Neuronal stem cell (in vitro differentiated cells): ENCODE data around the gene GDF2.

Experiments used
- DNase-seq: peaks from one replicate; pipeline ENCODE4 v3.0.0-alpha.2; 2013; ENCODE audit warnings: low spot score
- H2AFZ ChIP-seq: one replicate; pipeline ENCODE4 v1.6.1; 2013; ENCODE audit warnings: mild to moderate bottlenecking, low read length, inconsistent platforms
- H2AK5ac ChIP-seq: 2 replicates; pipeline ENCODE4 v1.6.1; 2013; ENCODE audit warnings: low read depth, mild to moderate bottlenecking, inconsistent platforms, low read length, moderate library complexity, mixed read lengths
- H2BK120ac ChIP-seq: 2 replicates; pipeline ENCODE4 v1.6.1; 2013; ENCODE audit warnings: low read depth, mild to moderate bottlenecking, inconsistent platforms, low read length, moderate library complexity, mixed read lengths
- H2BK12ac ChIP-seq: one replicate; pipeline ENCODE4 v1.6.1; 2013; ENCODE audit warnings: low read length, inconsistent platforms
- H2BK15ac ChIP-seq: 2 replicates; pipeline ENCODE4 v1.6.1; 2013; ENCODE audit warnings: mild to moderate bottlenecking, low read length, inconsistent platforms, mixed read lengths
- H2BK5ac ChIP-seq: one replicate; pipeline ENCODE4 v1.6.1; 2013; ENCODE audit warnings: inconsistent platforms, mild to moderate bottlenecking, low read length, moderate library complexity
- H3K14ac ChIP-seq: one replicate; pipeline ENCODE4 v1.6.1; 2013; ENCODE audit warnings: low read length, inconsistent platforms
- H3K18ac ChIP-seq: 2 replicates; pipeline ENCODE4 v1.6.1; 2013; ENCODE audit warnings: low read length, inconsistent platforms
- H3K23ac ChIP-seq: 2 replicates; pipeline ENCODE4 v1.6.1; 2013; ENCODE audit warnings: low read depth, mild to moderate bottlenecking, mixed read lengths, low read length, inconsistent platforms; ENCODE audit not compliant: poor library complexity
- H3K27ac ChIP-seq: replicated peaks from 3 replicates; pipeline ENCODE4 v1.5.1; 2013; ENCODE audit warnings: low read length, inconsistent platforms
- H3K27me3 ChIP-seq, 3 experiments: 2 replicates each; pipeline ENCODE4 v1.6.1; 2013; ENCODE audit warnings: low read length in 3 of 3, mild to moderate bottlenecking in 2 of 3, inconsistent platforms in 1 of 3, low read depth in 1 of 3, mixed read lengths in 1 of 3, moderate library complexity in 1 of 3; ENCODE audit not compliant: control insufficient read depth in 3 of 3, insufficient read depth in 3 of 3
- H3K36me3 ChIP-seq, 2 donors: replicated peaks in 1 of 2; 2 replicates each; pipeline ENCODE4 v1.6.1; 2013; ENCODE audit warnings: low read length in 2 of 2; ENCODE audit not compliant: control insufficient read depth in 2 of 2, insufficient read depth in 2 of 2
- H3K4ac ChIP-seq: 2 replicates; pipeline ENCODE4 v1.6.1; 2013; ENCODE audit warnings: inconsistent platforms, mild to moderate bottlenecking, low read length, moderate library complexity
- H3K4me1 ChIP-seq, 2 donors: 1 replicate in 1 of 2; 2 replicates in 1 of 2; pipeline ENCODE4 v1.6.1; 2013; ENCODE audit warnings: low read length in 2 of 2, low read depth in 1 of 2; ENCODE audit not compliant: control insufficient read depth in 2 of 2, insufficient read depth in 1 of 2
- H3K4me2 ChIP-seq: one replicate; pipeline ENCODE4 v1.6.1; 2013; ENCODE audit warnings: mild to moderate bottlenecking, low read length, inconsistent platforms; ENCODE audit not compliant: insufficient read depth, poor library complexity, severe bottlenecking
- H3K4me3 ChIP-seq, 2 donors: 2 replicates each; pipeline ENCODE4 v1.5.1; 2013; ENCODE audit warnings: low read length in 2 of 2, mild to moderate bottlenecking in 2 of 2, inconsistent platforms in 1 of 2, moderate library complexity in 1 of 2
- H3K79me1 ChIP-seq: one replicate; pipeline ENCODE4 v1.6.1; 2013; ENCODE audit warnings: low read depth, mild to moderate bottlenecking, inconsistent platforms, low read length, moderate library complexity
- H3K9ac ChIP-seq: one replicate; pipeline ENCODE4 v1.6.1; 2013; ENCODE audit warnings: mild to moderate bottlenecking, low read depth, low read length, inconsistent platforms; ENCODE audit not compliant: poor library complexity
- H3K9me3 ChIP-seq, 2 donors: replicated peaks in 1 of 2; 2 replicates each; pipeline versions ENCODE3 to v1.6.1; 2013; ENCODE audit warnings: low read length in 2 of 2, mild to moderate bottlenecking in 2 of 2, inconsistent platforms in 1 of 2, low read depth in 1 of 2, mixed read lengths in 1 of 2, moderate library complexity in 1 of 2; ENCODE audit not compliant: control insufficient read depth in 2 of 2, insufficient read depth in 1 of 2
- H4K8ac ChIP-seq: one replicate; pipeline ENCODE4 v1.6.1; 2013; ENCODE audit warnings: low read depth, mild to moderate bottlenecking, inconsistent platforms, low read length, moderate library complexity
- H4K91ac ChIP-seq: one replicate; pipeline ENCODE4 v1.6.1; 2013; ENCODE audit warnings: low read length, low read depth, mild to moderate bottlenecking, inconsistent platforms; ENCODE audit not compliant: poor library complexity
- WGBS, 2 donors: extraction: QIAGEN DNeasy Blood & Tissue Kit; methylation state at CpG; one replicate each; pipeline ENCODE4 v1.1.7; 2013; ENCODE audit warnings: missing lambda C conversion rate in 2 of 2, mixed read lengths in 1 of 2; ENCODE audit not compliant: insufficient read length in 2 of 2, insufficient replicate concordance in 1 of 2; ENCODE audit errors: extremely low coverage in 2 of 2; 5-methylcytosine and 5-hydroxymethylcytosine counted together

The GDF2 gene

GRCh38 chr10:47331954-47332353 is 9.7 kb downstream of the GDF2 start:
- Histone ChIP-seq H3K79me1 (no peaks in the 10 kb centered on the region), H3K4me1 (peaks cover 0 to 3% of the 10 kb centered on the region in 2 donors), H2AK5ac (no peak overlapping the region), H3K27ac (no peak overlapping the region), H3K14ac (no peak overlapping the region), H3K27me3 (peaks cover 0 to 3% (median 0%) of the 10 kb centered on the region in 3 experiments), H3K36me3 (no peaks in the 10 kb centered on the region), H3K4ac (no peak overlapping the region), H4K91ac (no peak overlapping the region), H3K23ac (no peak overlapping the region), H2BK120ac (no peak overlapping the region), H2BK5ac (no peak overlapping the region), H3K9ac (no peak overlapping the region), H3K4me2 (no peak overlapping the region), H4K8ac (no peak overlapping the region), H3K4me3 (no peak overlapping the region), H2BK15ac (no peak overlapping the region), H3K9me3 (peaks cover 0 to 2% of the 10 kb centered on the region in 2 donors), H2BK12ac (no peak overlapping the region), H3K18ac (no peak overlapping the region), H2AFZ (no peak overlapping the region)
- WGBS, 2 donors: no CpG with 5 or more reads among the region's 7 CpGs
- no peak for DNase-seq

- H4K8ac ChIP-seq: no peak overlapping the region
- no peaks in the 10 kb centered on the region for H3K36me3 ChIP-seq
- H2AK5ac ChIP-seq: no peak overlapping the region
- no peak overlapping the region for H2BK120ac ChIP-seq
- H3K27me3 ChIP-seq: peaks cover 0 to 3% (median 0%) of the 10 kb centered on the region in 3 experiments
- H3K4ac ChIP-seq: no peak overlapping the region
- H2BK12ac ChIP-seq: no peak overlapping the region
- H4K91ac ChIP-seq: no peak overlapping the region
- DNase-seq: no peak
- no peak overlapping the region for H2AFZ ChIP-seq
- H3K4me3 ChIP-seq: no peak overlapping the region
- H3K23ac ChIP-seq: no peak overlapping the region
- no peak overlapping the region for H2BK5ac ChIP-seq
- peaks cover 0 to 2% of the 10 kb centered on the region in 2 donors for H3K9me3 ChIP-seq
- no peak overlapping the region for H3K14ac ChIP-seq
- WGBS, 2 donors: no CpG with 5 or more reads among the region's 3 CpGs
- no peak overlapping the region for H2BK15ac ChIP-seq
- H3K4me2 ChIP-seq: no peak overlapping the region
- no peak overlapping the region for H3K18ac ChIP-seq
- no peak overlapping the region for H3K9ac ChIP-seq
- H3K79me1 ChIP-seq: no peaks in the 10 kb centered on the region
- no peak overlapping the region for H3K27ac ChIP-seq
- H3K4me1 ChIP-seq: peaks cover 0 to 3% of the 10 kb centered on the region in 2 donors
Measured at GRCh38 chr10:47332371-47332770, 10.1 kb downstream of the GDF2 start.

- Histone ChIP-seq H3K9me3 (peaks cover 0 to 2% of the 10 kb centered on the region in 2 donors), H3K4me3 (no peak overlapping the region), H4K91ac (no peak overlapping the region), H2BK120ac (no peak overlapping the region), H2AFZ (no peak overlapping the region), H4K8ac (no peak overlapping the region), H2BK5ac (no peak overlapping the region), H3K27ac (no peak overlapping the region), H3K23ac (no peak overlapping the region), H3K79me1 (no peaks in the 10 kb centered on the region), H3K27me3 (peaks cover 0 to 3% (median 0%) of the 10 kb centered on the region in 3 experiments), H2BK12ac (no peak overlapping the region), H3K14ac (no peak overlapping the region), H2BK15ac (no peak overlapping the region), H3K4me2 (no peak overlapping the region), H3K9ac (no peak overlapping the region), H2AK5ac (no peak overlapping the region), H3K18ac (no peak overlapping the region), H3K4me1 (peaks cover 0 to 3% of the 10 kb centered on the region in 2 donors), H3K36me3 (no peaks in the 10 kb centered on the region), H3K4ac (no peak overlapping the region)
- no peak for DNase-seq
- WGBS, 2 donors: no CpG with 5 or more reads among the region's 3 CpGs
Measured at GRCh38 chr10:47332946-47333345, 10.7 kb downstream of the GDF2 start.

GRCh38 chr10:47333532-47333931 is 11.3 kb downstream of the GDF2 start:
- Histone ChIP-seq H3K14ac (no peak overlapping the region), H3K4ac (no peak overlapping the region), H3K18ac (no peak overlapping the region), H2BK15ac (no peak overlapping the region), H2AK5ac (no peak overlapping the region), H4K91ac (no peak overlapping the region), H4K8ac (no peak overlapping the region), H2BK5ac (no peak overlapping the region), H3K79me1 (no peaks in the 10 kb centered on the region), H2AFZ (no peak overlapping the region), H2BK12ac (no peak overlapping the region), H2BK120ac (no peak overlapping the region), H3K9ac (no peak overlapping the region), H3K4me1 (peaks cover 0 to 3% of the 10 kb centered on the region in 2 donors), H3K23ac (no peak overlapping the region), H3K36me3 (no peaks in the 10 kb centered on the region), H3K27me3 (peaks cover 0 to 3% (median 0%) of the 10 kb centered on the region in 3 experiments), H3K27ac (no peak overlapping the region), H3K9me3 (peaks cover 0 to 2% of the 10 kb centered on the region in 2 donors), H3K4me3 (no peak overlapping the region), H3K4me2 (no peak overlapping the region)
- DNase-seq: no peak
- 100% methylated on average over 2 of the region's 6 CpGs; no CpG with 5 or more reads in 1 of the 2 donors for WGBS, 2 donors
